Mesodermal cell (in vitro differentiated cells): ENCODE measurements around the gene DGKH.

Experiments
- H3K27ac ChIP-seq: 2 replicates; pipeline ENCODE4 v1.7.0; 2013; ENCODE audit warnings: mild to moderate bottlenecking, low read depth, low read length, moderate library complexity; ENCODE audit not compliant: severe bottlenecking
- H3K36me3 ChIP-seq: 2 replicates; pipeline ENCODE4 v1.7.1; 2013; ENCODE audit warnings: mild to moderate bottlenecking, low read length, moderate library complexity; ENCODE audit not compliant: control insufficient read depth, insufficient read depth
- H3K4me1 ChIP-seq: one replicate; pipeline ENCODE4 v1.7.1; 2013; ENCODE audit warnings: mild to moderate bottlenecking, low read length; ENCODE audit not compliant: insufficient read depth, control insufficient read depth, poor library complexity, severe bottlenecking
- H3K4me3 ChIP-seq: 2 replicates; pipeline ENCODE4 v1.7.0; 2013; ENCODE audit warnings: low read length, control low read depth, mild to moderate bottlenecking; ENCODE audit not compliant: insufficient read depth, poor library complexity, severe bottlenecking; ENCODE audit errors: extremely low read depth
- H3K9me3 ChIP-seq: 2 replicates; pipeline ENCODE4 v1.7.1; 2013; ENCODE audit warnings: mild to moderate bottlenecking, low read length, moderate library complexity; ENCODE audit not compliant: control insufficient read depth
- WGBS, 2 experiments: methylation state at CpG; one replicate each; pipeline ENCODE4 v1.1.5; 2013; ENCODE audit warnings: missing lambda C conversion rate in 2 of 2; ENCODE audit not compliant: insufficient coverage in 2 of 2; 5-methylcytosine and 5-hydroxymethylcytosine counted together

Gene DGKH

DNA sequence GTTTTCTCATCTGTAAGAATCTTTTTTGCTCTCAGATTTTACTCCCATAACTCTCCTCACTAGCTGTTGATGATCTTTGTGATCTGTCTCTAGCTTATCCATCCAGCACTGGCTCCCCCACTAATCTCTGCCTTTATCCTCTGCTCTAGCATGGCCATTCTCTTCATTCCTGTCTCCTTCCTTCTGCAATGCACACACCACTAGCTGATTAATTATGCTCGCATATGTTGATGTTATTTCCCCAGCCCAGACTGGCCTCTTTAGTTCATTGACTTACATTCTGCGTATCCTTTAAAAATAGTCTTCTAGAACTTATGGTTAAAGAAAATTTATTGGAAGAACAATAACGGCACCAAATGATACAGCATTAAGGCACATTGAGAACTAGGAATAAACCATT lies 52.5 kb downstream of the DGKH start:
- WGBS, 2 experiments = 100% methylated on average over 2 of the region's 3 CpGs; no CpG with 5 or more reads in 1 of the 2 experiments
- Histone ChIP-seq H3K9me3 (no peaks in the 10 kb centered on the region), H3K36me3 (peaks cover 7% of the 10 kb centered on the region), H3K4me1 (peaks cover 5% of the 10 kb centered on the region), H3K4me3 (no peak overlapping the region), H3K27ac (no peak overlapping the region)

DNA sequence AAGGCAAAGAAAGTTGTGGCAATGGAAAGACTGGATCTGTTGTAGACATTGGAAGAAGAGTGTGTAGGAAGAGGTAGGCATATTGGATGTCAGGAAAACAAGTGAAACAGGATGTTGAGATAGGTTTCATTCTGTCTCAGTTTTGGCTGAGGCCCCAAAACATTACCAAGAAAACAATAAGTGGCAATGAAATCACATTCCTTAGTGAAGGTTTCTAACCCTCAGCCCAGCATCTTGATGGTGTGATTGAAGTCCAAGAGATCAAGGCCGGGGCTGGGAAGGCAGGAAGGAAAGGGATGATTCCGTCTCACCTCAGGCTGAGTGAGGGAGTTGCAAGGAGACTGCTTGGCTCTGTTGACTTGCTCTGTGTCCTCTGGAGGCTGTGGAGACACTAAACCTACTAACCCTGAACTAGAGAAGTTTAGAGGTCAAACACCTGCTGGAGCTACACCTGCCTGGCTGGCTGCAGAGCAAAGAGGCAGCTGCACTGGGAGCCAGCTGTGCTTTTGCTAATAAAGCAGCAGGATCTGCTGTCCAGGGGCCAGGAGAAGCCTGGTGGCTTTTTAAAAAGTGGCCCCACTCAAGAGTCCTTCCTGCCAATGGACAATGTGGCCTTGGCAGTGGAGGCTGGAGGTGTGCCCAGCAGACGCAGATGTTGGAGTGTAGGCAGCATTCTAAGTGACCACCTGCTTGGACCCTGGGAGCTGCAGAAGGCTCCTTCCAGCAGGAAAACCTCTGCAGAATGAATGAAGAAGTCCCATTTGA lies 53.6 kb downstream of the DGKH start:
- Histone ChIP-seq H3K9me3 (no peaks in the 10 kb centered on the region), H3K4me1 (peaks cover 11% of the 10 kb centered on the region), H3K27ac (no peak overlapping the region), H3K36me3 (peaks cover 7% of the 10 kb centered on the region), H3K4me3 (no peak overlapping the region)
- 93 to 100% methylated on average over 2 of the region's 3 CpGs for WGBS, 2 experiments

DNA sequence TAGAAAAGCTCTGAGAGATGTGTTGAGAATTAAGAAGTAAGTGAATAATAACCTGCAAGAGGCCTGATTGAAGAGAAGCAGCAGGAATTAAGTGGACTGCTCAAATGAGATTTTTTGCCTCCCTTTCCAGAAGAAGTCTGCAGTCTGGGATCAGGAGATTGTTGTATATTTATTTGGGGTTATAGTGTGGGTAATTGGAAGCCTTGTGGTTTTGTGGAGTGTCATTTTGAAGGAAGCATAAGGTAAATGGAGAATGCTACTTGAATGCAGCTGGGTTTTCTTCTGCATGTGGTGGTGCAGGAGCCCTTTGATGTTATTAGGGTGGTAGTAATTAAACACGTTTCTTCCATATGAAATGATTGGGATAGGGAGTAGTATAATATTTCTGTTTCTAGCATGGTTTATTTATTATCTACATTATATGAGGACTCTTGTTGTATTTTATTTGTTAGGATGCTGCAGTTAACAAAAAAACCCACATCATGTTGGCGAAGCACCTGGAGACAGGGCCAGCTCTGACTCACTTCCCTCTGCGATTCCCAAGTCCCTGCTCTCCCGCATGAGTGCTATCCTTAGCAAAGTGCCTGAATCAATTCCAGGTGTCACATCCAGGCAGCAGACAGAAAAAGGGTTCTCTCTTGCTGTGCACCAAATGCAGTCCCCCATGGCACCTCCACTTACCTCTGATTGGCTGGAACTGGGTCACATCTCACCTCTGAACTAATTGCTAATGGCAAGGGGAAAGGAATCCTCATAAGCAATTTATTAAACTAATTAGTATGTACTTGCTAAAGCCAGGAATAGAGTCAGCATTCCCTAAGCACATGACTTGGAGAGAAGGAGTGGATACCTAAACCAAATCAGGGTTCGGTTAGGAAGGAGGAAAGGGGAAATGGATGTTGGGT lies 54.8 kb downstream of the DGKH start:
- H3K36me3 ChIP-seq = peaks cover 3% of the 10 kb centered on the region
- no peak overlapping the region for H3K27ac ChIP-seq
- no peaks in the 10 kb centered on the region for H3K9me3 ChIP-seq
- WGBS, 2 experiments = 90 to 94% methylated on average over 3 of the region's 5 CpGs
- H3K4me3 ChIP-seq = no peak overlapping the region
- peaks cover 15% of the 10 kb centered on the region for H3K4me1 ChIP-seq

DNA sequence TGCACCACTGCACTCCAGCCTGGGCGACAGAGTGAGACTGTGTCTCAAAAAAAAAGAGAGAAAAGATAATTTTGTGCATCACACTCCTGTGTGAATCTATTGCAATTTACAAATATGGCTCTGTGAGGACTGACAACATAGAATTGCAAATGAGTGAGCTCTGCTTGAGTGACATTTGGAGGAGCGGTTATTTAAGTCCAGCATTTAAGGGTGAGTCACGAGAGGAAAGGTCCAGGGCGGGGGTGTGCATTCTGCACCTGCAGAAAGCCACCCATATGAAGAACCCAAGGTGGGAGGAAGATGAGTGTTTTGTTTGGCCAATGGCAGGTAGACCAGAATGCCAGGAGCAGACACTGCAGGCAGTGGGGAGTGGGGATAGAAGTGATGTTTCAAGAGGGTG lies 58.5 kb downstream of the DGKH start:
- Histone ChIP-seq H3K9me3 (no peaks in the 10 kb centered on the region), H3K4me1 (peaks cover 22% of the 10 kb centered on the region), H3K4me3 (no peak overlapping the region), H3K36me3 (peaks cover 3% of the 10 kb centered on the region), H3K27ac (no peak overlapping the region)
- 88 to 94% methylated on average over 4 of the region's 4 CpGs for WGBS, 2 experiments

DNA sequence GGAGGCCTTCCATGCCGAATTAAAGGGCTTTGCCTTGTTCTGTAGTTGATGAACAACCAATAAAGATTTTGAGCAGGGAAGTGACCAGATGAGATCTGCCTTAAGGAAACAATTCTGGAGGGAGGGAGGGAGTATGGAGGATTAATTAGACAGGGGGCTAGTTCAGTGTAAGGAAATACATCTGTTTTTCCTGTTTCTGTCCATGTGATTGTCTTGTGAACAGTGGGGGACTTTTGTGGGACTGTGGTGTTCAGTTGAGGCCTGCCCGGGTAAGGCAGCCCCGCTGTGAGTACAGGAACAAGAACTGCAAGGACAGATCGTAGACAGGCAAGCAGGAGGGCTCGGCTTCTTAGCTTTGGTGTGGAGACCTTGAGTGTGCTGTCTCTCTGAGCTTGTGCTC lies 59.0 kb downstream of the DGKH start:
- WGBS, 2 experiments = 81 to 85% methylated on average over 5 of the region's 5 CpGs
- Histone ChIP-seq H3K9me3 (no peaks in the 10 kb centered on the region), H3K4me3 (no peak overlapping the region), H3K4me1 (peaks cover 22% of the 10 kb centered on the region), H3K27ac (peak overlapping the region; percentile 14), H3K36me3 (peaks cover 3% of the 10 kb centered on the region)

DNA sequence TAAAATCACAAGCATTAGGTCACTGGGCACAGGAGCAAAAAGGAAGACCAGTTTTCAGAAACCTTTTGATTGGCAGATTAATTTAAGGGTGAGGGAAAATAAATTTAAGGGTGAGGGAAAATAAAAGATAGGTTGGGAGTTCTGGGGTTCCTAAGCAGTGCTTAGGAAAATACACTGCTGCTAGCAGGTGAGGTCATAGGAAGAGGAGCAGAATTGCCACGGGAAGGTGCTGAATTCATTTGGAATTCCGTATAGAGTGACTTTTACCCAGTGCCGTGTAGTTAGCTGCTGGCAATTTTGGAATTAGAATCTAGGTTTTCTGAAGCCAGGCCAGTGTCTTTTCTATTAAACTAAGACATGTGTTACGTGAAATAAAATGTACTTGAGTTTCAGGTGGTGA lies 59.8 kb downstream of the DGKH start:
- Histone ChIP-seq H3K36me3 (peaks cover 3% of the 10 kb centered on the region), H3K9me3 (no peaks in the 10 kb centered on the region), H3K4me1 (peaks cover 22% of the 10 kb centered on the region), H3K4me3 (no peak overlapping the region), H3K27ac (no peak overlapping the region)
- 91 to 96% methylated on average over 3 to 4 of the region's 4 CpGs for WGBS, 2 experiments

DNA sequence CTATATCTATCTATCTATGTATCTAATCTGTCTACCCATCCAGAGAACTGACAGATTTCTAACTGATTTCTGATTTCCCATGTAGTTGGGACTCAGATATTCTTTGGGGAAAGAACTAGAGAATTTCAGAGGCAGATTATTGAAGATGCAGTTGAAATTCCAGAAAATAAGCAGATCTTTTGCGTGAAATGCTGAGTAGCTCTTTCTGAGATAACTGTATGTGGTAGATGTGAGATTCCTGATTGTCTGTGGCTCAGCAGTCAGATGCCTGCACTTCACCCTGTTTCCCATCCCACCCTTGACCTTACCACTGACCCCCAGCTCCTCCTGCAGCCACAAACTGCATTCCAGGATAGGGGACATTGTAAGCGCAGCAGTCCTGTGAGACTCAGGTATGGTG lies 61.5 kb downstream of the DGKH start:
- 100% methylated on average over 1 of the region's 2 CpGs for WGBS, 2 experiments

DNA sequence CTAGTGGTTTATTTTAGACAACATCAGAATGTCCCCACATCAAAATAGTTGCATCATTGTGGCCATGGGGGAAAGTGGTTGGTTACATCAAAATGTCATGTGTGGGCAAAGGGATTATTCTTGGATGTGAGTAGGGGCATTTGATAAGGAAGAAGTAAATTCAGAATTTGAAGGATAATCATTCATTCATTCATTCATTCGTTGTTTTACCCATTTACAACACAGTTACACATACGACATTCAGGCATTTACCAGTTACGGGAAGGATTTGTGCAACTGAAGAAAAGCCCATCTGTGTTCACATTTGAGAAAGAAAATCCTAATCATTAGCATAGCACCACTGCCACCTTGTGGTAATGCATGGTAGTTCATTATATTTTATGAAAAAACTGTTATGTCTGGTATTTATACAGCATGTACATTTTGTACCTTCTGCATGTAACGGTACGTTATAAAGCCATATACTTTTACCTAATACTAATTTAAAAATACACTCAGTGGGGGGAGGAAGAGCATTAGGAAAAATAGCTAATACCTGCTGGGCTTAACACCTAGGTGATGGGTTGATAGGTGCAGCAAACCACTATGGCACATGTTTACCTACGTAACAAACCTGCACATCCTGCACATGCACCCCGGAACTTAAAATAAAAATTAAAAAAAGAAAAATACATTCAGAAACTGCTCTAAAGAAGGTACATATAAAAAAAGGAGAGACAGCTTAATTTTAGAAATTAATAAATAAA lies 62.1 kb downstream of the DGKH start:
- Histone ChIP-seq H3K9me3 (no peaks in the 10 kb centered on the region), H3K4me1 (peaks cover 18% of the 10 kb centered on the region), H3K36me3 (no peaks in the 10 kb centered on the region), H3K27ac (no peak overlapping the region), H3K4me3 (no peak overlapping the region)
- 0 to 38% methylated on average over 2 to 3 of the region's 7 CpGs for WGBS, 2 experiments

More for the DNA sequence above, 61.5 kb downstream of the DGKH start:
- Histone ChIP-seq H3K36me3 (no peaks in the 10 kb centered on the region), H3K9me3 (no peaks in the 10 kb centered on the region), H3K4me1 (peaks cover 22% of the 10 kb centered on the region), H3K27ac (no peak overlapping the region), H3K4me3 (no peak overlapping the region)

DNA sequence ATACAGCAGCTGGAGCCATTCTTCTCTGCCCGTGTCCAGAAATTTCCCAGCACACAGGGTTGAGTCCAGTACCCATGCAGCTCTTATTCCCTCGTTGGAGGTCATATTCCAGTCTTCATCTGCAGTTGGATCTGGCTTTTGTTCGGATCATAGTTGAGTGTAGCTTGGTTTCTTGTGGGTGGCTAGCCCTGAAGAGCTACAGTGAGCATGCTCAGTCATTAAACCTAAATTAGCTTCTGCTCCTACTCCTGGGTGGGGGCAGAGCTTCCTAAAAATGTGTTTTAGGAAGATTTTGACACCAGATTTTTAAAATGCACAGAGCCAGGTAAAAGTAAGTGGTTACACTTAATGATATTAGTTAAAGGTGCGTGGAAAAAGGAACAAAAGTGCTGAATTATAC lies 64.4 kb downstream of the DGKH start:
- H3K36me3 ChIP-seq = no peaks in the 10 kb centered on the region
- WGBS, 2 experiments = 92 to 100% methylated on average over 1 to 2 of the region's 4 CpGs
- no peak overlapping the region for H3K27ac ChIP-seq
- H3K4me1 ChIP-seq = peaks cover 7% of the 10 kb centered on the region
- no peak overlapping the region for H3K4me3 ChIP-seq
- no peaks in the 10 kb centered on the region for H3K9me3 ChIP-seq

DNA sequence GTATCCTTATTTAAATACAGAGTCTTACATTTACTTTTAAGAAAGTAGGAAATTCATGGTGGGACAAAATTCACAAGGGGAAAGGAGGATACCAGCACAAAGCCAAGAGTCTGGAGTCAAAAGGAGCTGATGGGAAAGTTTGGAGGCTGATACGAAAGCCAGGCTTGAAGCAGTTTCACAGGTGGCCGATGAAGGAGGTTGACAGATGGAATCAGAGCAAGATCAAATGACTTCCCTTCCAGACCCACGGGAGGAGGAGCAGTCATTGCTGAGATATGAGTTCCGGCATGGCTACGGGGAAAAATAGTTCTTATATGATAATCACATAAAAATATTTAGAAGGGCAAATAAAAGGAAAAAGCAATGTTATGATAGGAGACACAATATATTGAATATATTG lies 65.0 kb downstream of the DGKH start:
- Histone ChIP-seq H3K9me3 (no peaks in the 10 kb centered on the region), H3K4me1 (peaks cover 7% of the 10 kb centered on the region), H3K4me3 (no peak overlapping the region), H3K36me3 (no peaks in the 10 kb centered on the region), H3K27ac (no peak overlapping the region)
- WGBS, 2 experiments = 92% methylated on average over 2 of the region's 5 CpGs
